Left cardiac atrium (tissue), 4 donors: Measurements from ENCODE around the gene TSPAN14. TPM values are rescaled to one million over a fixed set of nuclear protein-coding genes. Genes with fewer than 3 reads are reported as not detected.

Source experiments
- ATAC-seq, 2 donors: fragments of 200-7000 bp; cut with Tn5 transposase; one replicate each; pipeline ENCODE4 v1.9.1; 2020; ENCODE audit warnings: mild to moderate bottlenecking in 2 of 2, moderate library complexity in 2 of 2
- DNase-seq: peaks from one replicate; pipeline ENCODE4 v3.0.0-alpha.2; 2020
- intact Hi-C, 2 donors: fragments of 100-400 bp; cut with DNase I; formaldehyde crosslinking; loops; one replicate each; pipeline versions ENCODE4 v1.14.1 to v1.15.1; 2022 to 2023
- total RNA-seq, 2 donors: library from RNA; stranded (reverse); fragmentation: NEBNext Ultra II Directional; extraction: Animal tissue kit (Norgen Biotek cat#: 25700); gene quantifications; one replicate each; pipeline ENCODE4 v1.2.1, GENCODE V29; 2021
- donor health status: DM: no; HTN: yes; CAD: no.
- donor health status: DM: no; HTN: yes; CAD: no; lungs with severe emphysema.
- donor health status: DM: yes; HTN: yes; CAD: no.
- donor health status: Dilated cardiomyopathy.

TSPAN14 gene
- total RNA-seq, 2 donors from 2014 or later = 44.3 to 51.0 TPM

- intact Hi-C loops = loop anchor here (5.0 to 10.0 kb wide), 2 partner anchors 122 to 125 kb away; no protein-coding TSS in a partner anchor
- DNase-seq = peak; percentile 75
- ATAC-seq = peak; percentile 51 to 68
Measured at GRCh38 chr10:80509403-80510161, 55.5 kb downstream of the TSPAN14 start.

DNA sequence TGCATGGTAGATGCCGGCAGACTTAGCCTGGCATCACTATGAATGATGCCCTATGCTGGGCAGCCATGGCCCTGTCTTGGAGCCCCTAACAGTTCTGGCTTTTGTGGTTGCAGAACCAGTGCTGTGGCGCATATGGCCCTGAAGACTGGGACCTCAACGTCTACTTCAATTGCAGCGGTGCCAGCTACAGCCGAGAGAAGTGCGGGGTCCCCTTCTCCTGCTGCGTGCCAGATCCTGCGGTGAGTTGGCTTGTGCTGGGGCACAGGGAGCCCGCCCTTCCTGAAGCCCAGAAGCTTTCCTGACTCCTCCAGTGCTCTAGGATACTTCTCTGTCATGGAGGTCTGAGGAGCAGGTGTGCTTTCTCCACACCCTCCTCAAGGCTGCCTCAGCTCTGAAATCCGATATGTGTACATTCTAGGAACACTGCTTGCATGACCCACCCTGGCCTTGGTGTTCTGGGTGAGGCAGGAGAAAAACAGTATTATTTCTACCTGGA, 58.0 kb downstream of the TSPAN14 start:
- intact Hi-C loops = no loop called here
- no peak for DNase-seq
- no peak for ATAC-seq

DNA sequence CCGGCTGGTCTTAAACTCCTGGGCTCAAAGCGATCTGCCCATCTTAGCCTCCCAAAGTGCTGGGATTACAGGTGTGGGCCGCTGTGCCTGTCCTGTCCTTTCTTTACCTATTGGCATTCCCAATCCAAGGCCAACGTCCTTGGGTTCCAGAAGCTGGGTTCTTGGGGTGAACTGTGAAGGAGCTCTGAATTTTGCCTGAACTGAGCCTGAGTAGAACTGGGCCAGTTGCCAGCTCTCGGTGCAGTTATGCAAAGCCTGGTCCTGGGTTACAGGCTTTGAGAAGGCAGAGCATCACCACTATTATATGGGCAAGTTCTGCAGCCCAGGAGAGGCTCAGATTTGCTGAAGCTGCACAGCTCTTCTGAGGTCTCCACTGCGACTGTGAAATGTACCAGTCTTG, 59.0 kb downstream of the TSPAN14 start:
- intact Hi-C loops = no loop called here
- DNase-seq (no peak), ATAC-seq (no peak)

- intact Hi-C loops = no loop called here
- DNase-seq (no peak), ATAC-seq (no peak)
Measured at GRCh38 chr10:80515511-80515910, 61.4 kb downstream of the TSPAN14 start.

GRCh38 chr10:80515941-80516340, 61.8 kb downstream of the TSPAN14 start:
- ATAC-seq (no peak), DNase-seq (no peak)
- intact Hi-C loops = no loop called here

DNA sequence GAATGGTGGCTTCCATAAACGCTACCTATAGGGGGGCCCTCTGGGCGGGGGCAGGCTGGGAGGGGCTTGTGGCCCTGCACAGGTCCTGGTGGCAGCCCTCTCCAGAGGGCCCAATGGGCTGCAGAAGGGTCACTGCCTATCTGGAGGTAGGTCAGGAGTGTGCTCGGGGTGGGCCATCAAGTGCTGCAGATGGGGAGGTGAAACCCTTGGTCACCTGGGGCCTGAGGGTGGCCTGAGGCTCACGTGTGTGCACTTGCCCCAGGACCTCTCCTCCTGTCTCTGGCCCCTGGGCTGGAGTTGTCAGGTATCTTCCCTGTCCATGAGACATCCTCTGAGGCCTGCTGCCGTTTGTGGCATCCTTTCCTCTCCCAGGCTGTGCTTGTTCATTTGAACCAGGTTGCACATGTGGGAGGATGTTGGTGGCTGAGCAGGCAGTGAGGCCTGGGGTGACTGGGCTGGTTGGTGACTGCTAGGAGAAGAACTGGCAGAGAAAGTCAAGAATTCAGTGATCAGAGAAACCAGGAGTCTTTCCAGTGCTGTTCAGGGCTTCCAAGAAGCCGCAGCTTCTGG, 62.5 kb downstream of the TSPAN14 start:
- intact Hi-C loops = no loop called here
- ATAC-seq (no peak), DNase-seq (no peak)

- no peak for ATAC-seq
- intact Hi-C loops = no loop called here
- DNase-seq = no peak
Measured at GRCh38 chr10:80517416-80518142, 63.5 kb downstream of the TSPAN14 start.

- DNase-seq (no peak), ATAC-seq (no peak)
- intact Hi-C loops = no loop called here
Measured at GRCh38 chr10:80518143-80518806, 64.2 kb downstream of the TSPAN14 start.

DNA sequence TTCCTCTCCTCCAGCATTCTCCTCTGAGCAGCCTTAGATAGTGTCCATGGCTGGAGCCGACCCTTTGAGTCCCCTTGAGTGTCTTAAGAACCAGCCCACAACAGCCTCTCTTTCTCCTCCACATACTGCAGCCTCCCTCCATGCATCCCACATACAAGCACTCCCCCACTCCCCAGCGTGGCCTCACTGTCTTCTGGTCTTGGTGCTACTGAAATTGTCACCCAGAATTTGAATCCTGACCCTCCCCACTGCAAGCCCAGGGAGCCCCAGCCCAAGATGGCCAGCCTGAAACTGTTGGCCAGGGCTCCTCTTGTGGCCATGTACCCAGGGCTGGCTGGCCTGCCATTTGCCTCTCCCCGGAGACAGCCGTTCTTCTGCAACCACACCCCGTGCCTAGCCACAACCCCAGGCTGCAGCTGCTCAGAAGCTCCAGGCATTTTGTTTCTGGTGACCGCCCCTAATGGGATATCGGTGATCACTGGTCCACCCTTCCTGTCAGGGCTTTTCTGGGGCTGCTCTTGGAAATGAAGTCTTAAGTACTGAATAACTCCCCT, 64.8 kb downstream of the TSPAN14 start:
- intact Hi-C loops = no loop called here
- DNase-seq (peak; percentile 50), ATAC-seq (peak; percentile 43 to 44)

DNA sequence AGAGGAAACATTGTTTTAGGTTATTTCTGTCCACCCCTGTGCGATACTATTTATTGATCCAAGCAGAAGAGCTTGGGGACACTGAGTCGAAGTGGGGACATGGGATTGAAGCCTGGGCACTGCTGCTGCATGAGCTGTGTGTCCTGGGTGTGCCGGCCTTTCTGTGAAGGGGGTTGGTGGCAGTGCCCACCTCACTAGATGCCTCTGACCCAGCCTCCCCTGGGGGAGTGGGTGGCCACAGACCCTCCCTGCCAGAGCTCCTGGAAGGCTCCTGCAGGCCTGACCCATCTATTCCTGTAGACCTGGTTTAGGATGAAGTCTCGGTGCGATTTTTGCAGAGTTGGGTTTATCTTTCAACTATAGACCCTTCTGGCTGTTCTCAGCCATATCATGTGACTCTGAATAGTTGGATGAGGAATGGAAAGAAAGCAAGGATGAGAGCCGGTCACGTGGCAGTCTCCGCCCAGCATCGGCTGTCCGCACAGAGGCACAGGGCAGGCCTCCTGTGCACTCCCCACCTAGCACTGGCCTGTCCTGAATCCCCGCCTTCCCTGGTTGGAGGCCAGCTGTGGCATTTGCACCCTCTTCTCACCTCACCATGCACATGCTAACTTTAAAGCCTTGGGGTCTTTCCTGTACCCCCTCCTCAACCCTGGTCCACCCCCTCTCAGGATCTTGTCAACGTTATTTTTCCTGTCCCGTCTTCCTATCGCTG, 66.0 kb downstream of the TSPAN14 start:
- no peak for DNase-seq
- intact Hi-C loops = no loop called here
- no peak for ATAC-seq

DNA sequence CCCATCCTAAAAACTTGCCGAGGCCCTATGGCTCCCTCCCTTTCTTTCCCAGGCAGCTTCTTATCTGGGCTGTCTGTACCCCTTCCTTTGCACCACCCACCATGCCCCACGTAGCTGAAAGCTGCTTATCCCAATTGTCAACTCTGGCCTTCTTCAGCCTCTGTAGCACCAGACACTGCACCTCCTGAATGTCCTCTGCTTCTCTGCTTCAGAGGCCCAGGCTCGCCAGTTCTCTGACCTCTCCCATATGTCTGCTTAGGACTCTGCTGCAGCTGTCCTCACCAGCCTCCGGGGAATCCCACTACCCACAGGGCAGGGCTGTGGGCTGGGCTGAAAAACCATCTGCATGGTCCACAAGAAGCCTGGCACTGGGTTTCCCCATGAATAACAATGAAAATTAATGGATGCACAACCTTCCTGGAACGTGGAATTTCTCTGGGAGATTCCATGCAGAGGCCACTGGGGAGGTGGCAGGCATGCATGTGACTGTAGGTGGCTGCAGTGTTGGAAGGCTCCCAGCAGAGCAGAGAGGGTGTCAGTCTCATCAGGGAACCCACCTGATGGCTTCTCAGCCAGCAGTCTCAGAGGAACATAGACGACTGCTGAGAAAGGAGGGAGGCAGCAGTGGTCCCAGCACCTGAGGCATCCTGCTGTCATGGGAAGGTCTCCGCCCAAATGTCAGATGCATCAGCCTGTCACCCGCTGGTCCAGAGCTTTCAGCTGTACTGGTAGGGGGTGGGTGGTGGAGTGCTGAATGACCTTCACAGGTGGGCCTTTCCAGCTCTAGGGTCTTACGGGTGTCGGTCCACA, 66.8 kb downstream of the TSPAN14 start:
- ATAC-seq (no peak), DNase-seq (no peak)
- intact Hi-C loops = no loop called here

DNA sequence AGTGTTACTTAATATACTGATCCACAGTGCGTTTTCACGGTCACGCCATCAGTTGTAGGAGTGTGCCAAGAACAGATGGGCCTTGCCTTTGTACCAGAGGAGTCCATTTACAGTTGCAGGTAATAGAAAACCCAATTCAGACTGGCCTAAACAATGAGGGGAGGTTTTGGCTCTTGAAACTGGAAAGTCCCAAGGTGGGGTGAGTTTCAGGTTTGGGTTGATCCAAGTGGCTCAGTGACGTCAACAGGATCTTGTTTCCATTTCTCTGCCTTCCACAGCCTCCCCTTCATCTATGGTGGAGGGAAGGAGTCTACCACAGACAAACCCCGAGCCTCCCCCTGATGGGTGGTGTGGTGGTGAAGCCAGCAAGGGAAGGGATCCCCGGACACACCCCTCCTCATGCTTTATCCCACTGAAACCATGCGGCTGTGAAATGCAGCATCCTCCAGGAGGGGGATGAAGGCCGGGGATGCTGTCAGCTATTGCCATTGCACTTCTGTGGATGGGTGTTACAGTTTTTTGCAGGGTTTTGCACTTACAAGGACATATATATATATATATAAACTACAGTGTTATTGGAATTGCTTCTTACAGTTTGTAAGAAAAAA, 68.8 kb downstream of the TSPAN14 start:
- no peak for DNase-seq
- no peak for ATAC-seq
- intact Hi-C loops = no loop called here

DNA sequence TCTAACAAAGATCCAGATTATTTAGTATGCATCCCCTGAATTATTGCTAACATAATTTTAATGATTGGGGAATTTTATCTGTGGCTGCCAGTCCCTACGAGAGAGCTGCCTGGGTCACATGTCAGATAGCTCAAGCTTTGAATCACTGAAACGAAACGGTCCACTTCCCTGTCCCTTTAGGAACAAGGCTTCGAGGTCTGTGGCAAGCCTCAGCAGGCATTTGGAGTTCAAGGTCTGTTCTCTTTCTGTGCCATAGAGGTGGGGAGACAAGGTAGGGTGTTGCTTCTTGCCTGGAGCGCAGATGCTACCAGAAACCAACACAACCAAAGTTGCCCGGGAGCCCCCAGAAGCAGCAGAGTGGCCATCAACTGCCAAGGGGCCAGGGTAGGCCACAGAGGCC, 69.7 kb downstream of the TSPAN14 start:
- ATAC-seq = no peak
- no peak for DNase-seq
- intact Hi-C loops = no loop called here

GRCh38 chr10:80524190-80524909, 70.2 kb downstream of the TSPAN14 start:
- DNase-seq = no peak
- no peak for ATAC-seq
- intact Hi-C loops = no loop called here

GRCh38 chr10:80526218-80526617, 72.1 kb downstream of the TSPAN14 start:
- ATAC-seq = no peak
- no peak for DNase-seq
- intact Hi-C loops = no loop called here

DNA sequence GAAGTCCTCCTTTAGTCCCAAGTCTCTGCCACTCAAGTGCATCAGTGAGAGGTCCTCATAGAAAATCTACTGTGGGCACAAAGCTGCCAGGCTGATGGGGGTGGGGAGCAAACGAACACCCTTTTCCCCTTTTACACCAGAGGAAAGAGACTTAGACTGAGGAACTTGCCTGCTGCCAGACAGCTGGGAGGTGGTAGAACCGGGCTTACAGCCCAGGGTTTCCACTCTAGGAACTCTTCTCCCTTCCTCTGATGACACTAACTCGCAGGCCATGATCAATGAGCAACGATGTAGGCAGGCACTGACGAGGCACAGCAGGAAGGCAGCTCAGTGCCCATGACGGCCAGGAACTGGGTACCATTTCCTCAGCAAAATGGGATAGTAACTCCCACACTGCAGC, 72.6 kb downstream of the TSPAN14 start:
- DNase-seq = no peak
- peak in 1 of 2 donors; percentile 13 for ATAC-seq
- intact Hi-C loops = no loop called here

GRCh38 chr10:80528185-80528700, 74.1 kb downstream of the TSPAN14 start:
- ATAC-seq (peak in 1 of 2 donors; percentile 28), DNase-seq (no peak)
- intact Hi-C loops = no loop called here
